AG04449 (cell line): ENCODE measurements around the gene LSM3.

Experiments
- CTCF ChIA-PET: fragments of 350-600 bp; formaldehyde crosslinking; extraction: SDS; loops from one replicate; lab custom pipeline; 2021; ENCODE audit warnings: antibody characterized with exemption; lab: Yijun Ruan, JAX
- POLR2A ChIA-PET: fragments of 400-600, 350-600 bp; formaldehyde crosslinking; extraction: SDS; loops from one replicate; lab custom pipeline; 2020; ENCODE audit warnings: antibody characterized with exemption, inconsistent platforms; lab: Yijun Ruan, JAX
- DNase-seq: peaks from one replicate; pipeline ENCODE4 v3.0.0-alpha.2; 2010; ENCODE audit warnings: low read depth, low spot score
- H3K4me3 ChIP-seq: 2 replicates; pipeline ENCODE4 v1.5.1; 2011; ENCODE audit warnings: low read depth, mild to moderate bottlenecking, control low read depth, low read length
- CTCF ChIP-seq: IDR thresholded peaks from one replicate; pipeline ENCODE4 v1.5.1; 2011; ENCODE audit warnings: mild to moderate bottlenecking, moderate library complexity, low read length, control low read depth, inconsistent platforms; ENCODE audit not compliant: insufficient read depth; ENCODE audit errors: missing control alignments

LSM3 gene

DNA sequence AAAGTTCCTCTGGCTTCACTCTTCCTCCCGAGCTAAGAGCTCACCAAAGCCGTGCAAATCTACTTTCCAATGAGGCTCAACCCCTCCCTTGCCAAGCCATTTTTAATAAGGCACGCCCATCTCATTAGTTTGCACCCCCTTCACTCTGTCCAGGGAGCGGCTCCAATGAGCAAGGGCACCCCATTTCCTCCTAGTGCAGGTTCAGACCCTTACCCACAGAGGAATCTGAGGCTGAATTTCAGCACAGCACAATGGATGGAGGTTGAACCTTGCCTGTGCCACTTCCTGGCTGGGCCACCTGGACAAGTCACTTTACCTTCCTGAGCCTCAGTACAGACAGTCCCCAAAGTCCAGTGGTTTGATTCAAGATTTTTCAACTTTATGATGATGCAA, 25.7 kb upstream of the LSM3 start:
- CTCF ChIA-PET: interaction anchor here (0.9 to 1.3 kb wide), 4 partner anchors 9 to 495 kb away, joined by 4 to 5 read pairs (median 4); no protein-coding TSS in a partner anchor

DNA sequence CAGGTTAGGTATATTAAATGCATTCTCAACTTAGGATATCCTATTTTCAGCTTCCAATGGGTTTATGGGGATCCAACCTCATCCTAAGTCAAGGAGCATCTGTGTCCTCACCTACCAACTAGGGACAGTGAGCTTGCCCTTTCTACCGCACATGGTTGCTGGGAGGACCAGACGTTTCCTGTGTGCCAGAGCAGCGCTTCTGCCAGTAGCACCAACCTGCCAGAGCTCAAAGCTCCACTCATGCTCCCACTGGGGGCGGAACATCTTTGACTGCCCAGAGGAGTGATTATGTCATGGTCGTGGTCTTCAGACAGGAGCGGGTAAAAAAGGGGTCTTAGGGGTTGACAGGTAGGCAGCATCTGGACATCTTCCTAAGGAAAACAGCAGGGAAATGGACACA, 25.0 kb upstream of the LSM3 start:
- POLR2A ChIA-PET: no interaction called here
- CTCF ChIA-PET: interaction anchor here (1.2 kb wide), 2 partner anchors 8 to 496 kb away, joined by 4 to 5 read pairs; no protein-coding TSS in a partner anchor
- H3K4me3 ChIP-seq: no peak overlapping the region
- no peak for TF ChIP-seq CTCF
- DNase-seq: no peak

More for the DNA sequence above, 25.7 kb upstream of the LSM3 start:
- POLR2A ChIA-PET: no interaction called here
- no peak for DNase-seq
- H3K4me3 ChIP-seq: no peak overlapping the region
- no peak for TF ChIP-seq CTCF

DNA sequence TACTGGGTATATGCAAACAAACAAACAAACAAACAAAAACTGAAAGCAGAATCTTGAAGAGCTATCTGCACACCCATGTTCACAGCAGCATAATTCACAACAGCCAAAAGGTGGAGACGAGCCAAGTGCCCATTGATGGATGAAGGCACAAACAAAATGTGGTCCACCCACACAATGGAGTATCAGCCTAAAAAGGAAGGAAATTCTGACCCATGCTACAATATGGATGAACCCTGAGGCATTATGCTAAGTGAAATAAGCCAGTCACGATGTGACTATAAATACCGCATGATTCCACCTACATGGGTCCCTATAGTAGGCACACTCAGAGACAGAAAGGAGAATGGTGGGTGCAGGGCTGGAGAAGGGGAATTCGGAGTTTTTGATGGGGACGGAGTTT, 24.3 kb upstream of the LSM3 start:
- no peak for DNase-seq
- H3K4me3 ChIP-seq: no peak overlapping the region
- CTCF ChIA-PET: interaction anchor here (1.7 kb wide), 1 partner anchor 12 kb away, joined by 5 read pairs; no protein-coding TSS in a partner anchor
- POLR2A ChIA-PET: no interaction called here
- TF ChIP-seq CTCF: no peak

DNA sequence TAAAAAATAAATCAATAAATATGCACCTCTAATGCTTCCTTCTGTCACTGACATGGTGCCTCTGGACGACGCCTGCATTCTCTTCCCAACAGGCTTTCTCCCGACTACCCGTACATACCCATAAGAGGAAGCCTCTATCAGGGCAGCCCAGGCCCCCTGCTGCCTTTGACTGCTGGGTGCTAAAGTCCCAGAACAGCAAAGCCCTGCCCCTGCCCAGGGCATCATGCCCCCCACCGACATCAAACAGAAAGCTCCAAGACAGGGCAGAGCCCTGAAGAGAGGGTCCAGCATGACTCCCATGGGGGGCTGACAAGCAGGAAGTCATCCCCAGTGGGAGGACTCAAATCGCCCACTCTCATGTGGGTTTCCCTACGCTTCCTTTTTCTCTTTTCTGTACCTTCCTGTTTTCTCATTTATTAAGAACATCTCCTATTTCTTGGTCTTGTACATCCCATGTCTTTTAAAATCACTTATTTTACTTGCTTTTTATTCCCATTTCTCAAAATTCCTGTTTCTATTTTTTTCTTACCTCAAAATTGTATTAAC, 23.6 kb upstream of the LSM3 start:
- no peak for DNase-seq
- ChIA-PET POLR2A (no interaction called here), CTCF (interaction anchor here (1.0 to 1.7 kb wide), 2 partner anchors 9 to 11 kb away, joined by 3 to 5 read pairs; no protein-coding TSS in a partner anchor)
- no peak for TF ChIP-seq CTCF
- no peak overlapping the region for H3K4me3 ChIP-seq

DNA sequence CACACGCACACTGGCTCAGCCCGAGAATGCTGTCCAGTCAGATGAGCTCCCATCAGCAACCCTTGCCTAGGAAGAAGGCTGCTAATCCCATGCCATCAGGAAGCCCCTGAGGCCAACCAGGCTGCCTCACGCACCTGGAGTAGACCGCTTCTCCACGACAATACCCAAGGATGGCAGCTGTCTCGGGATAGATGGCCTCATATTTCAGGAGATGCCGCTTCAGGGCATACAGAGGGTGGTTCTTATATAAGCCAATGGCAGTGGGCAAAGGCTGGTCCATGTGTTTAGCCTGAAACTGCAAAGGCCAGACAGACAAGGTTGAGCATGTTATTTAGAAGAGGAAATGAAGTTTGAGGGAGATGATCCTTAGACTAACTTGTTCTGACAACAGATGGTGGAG, 22.4 kb upstream of the LSM3 start:
- ChIA-PET CTCF (interaction anchor here (1.0 to 1.7 kb wide), 2 partner anchors 9 to 10 kb away, joined by 3 to 5 read pairs; no protein-coding TSS in a partner anchor), POLR2A (no interaction called here)
- no peak overlapping the region for H3K4me3 ChIP-seq
- DNase-seq: no peak
- no peak for TF ChIP-seq CTCF

- H3K4me3 ChIP-seq: no peak overlapping the region
- no peak for TF ChIP-seq CTCF
- DNase-seq: no peak
- POLR2A ChIA-PET: no interaction called here
- CTCF ChIA-PET: interaction anchor here (1.0 to 1.6 kb wide), 3 partner anchors 10 to 311 kb away, joined by 3 to 4 read pairs (median 3); no protein-coding TSS in a partner anchor
Measured at GRCh38 chr3:14156843-14157561, 21.6 kb upstream of the LSM3 start.
